Measurements from ENCODE around the gene CELF1. TPM values are rescaled to one million over a fixed set of nuclear protein-coding genes. Genes with fewer than 3 reads are reported as not detected.

CELF1 gene
- total RNA-seq, 3 donors from 2014 or later (not counting 1 experiment from before 2014, with no cell fraction given), result 128 to 168 (median 162) TPM

GRCh38 chr11:47430524-47430923, 122.4 kb downstream of the CELF1 start:
- Mint-ChIP-seq H3K27ac (no peak overlapping the region), H3K4me3 (no peak overlapping the region), H3K9me3 (no peaks in the 10 kb centered on the region), H3K4me1 (peaks cover 10 to 12% of the 10 kb centered on the region in 2 donors), H3K27me3 (ENCODE audit: low read depth in 2 of 2) (no peaks in the 10 kb centered on the region), H3K36me3 (no peaks in the 10 kb centered on the region)
- Histone ChIP-seq H3K36me3 (ENCODE audit: control insufficient read depth, insufficient read depth, low read length) (no peaks in the 10 kb centered on the region), H3K27me3 (ENCODE audit: control insufficient read depth, insufficient read depth, low read length) (no peaks in the 10 kb centered on the region), H3K27ac (ENCODE audit: low read length) (no peak overlapping the region), H3K4me3 (ENCODE audit: low read length) (no peak overlapping the region), H3K9me3 (ENCODE audit: control insufficient read depth, insufficient read depth, low read length) (no peaks in the 10 kb centered on the region), H3K4me1 (ENCODE audit: control insufficient read depth, insufficient read depth, low read length) (peaks cover 4% of the 10 kb centered on the region)
- no peak for ATAC-seq
- intact Hi-C loops (cut with micrococcal nuclease), result no loop called here
- no peak for DNase-seq
- WGBS (ENCODE audit: insufficient coverage), result 72% methylated on average over 5 of the region's 5 CpGs
- TF ChIP-seq CTCF (IDR thresholded peaks at IDR 0.05), result no peak

- DNase-seq, result peak; percentile 97 to 98
- WGBS (ENCODE audit: insufficient coverage), result under 1% methylated on average over 62 of the region's 62 CpGs
- intact Hi-C loops (cut with micrococcal nuclease), result loop anchor here (1.0 kb wide), 1 partner anchor 18 kb away; the partner anchor contains the start of gene SLC39A13
These were observed 126.6 kb downstream of the CELF1 start, which contains the start of gene PSMC3 for GRCh38 chr11:47426062-47426956. PSMC3 (minus strand) TSS chr11:47426439; CDS start chr11:47426279, 160 bp downstream.

GRCh38 chr11:47425611-47426010, 127.3 kb downstream of the CELF1 start:
- no peak for TF ChIP-seq CTCF (IDR thresholded peaks at IDR 0.05)
- peak overlapping the region; percentile 90 for H3K4me3 ChIP-seq (ENCODE audit: low read length)
- no peaks in the 10 kb centered on the region for H3K9me3 ChIP-seq (ENCODE audit: control insufficient read depth, insufficient read depth, low read length)
- Mint-ChIP-seq H3K27ac (peak overlapping the region; percentile 94 to 99), H3K9me3 (no peaks in the 10 kb centered on the region), H3K27me3 (ENCODE audit: low read depth in 2 of 2) (no peaks in the 10 kb centered on the region), H3K36me3 (no peaks in the 10 kb centered on the region), H3K4me1 (peaks cover 27 to 28% of the 10 kb centered on the region in 2 donors), H3K4me3 (peak overlapping the region; percentile 100)
- no peaks in the 10 kb centered on the region for H3K27me3 ChIP-seq (ENCODE audit: control insufficient read depth, insufficient read depth, low read length)
- ATAC-seq, result no peak
- H3K4me1 ChIP-seq (ENCODE audit: control insufficient read depth, insufficient read depth, low read length), result peaks cover 14% of the 10 kb centered on the region
- DNase-seq, result peak in 1 of 2 donors; percentile 34
- H3K36me3 ChIP-seq (ENCODE audit: control insufficient read depth, insufficient read depth, low read length), result peaks cover 31% of the 10 kb centered on the region
- intact Hi-C loops (cut with micrococcal nuclease), result loop anchor here (1.0 kb wide), 1 partner anchor 17 kb away; the partner anchor contains the start of gene SLC39A13
- H3K27ac ChIP-seq (ENCODE audit: low read length), result peak overlapping the region; percentile 81
- WGBS (ENCODE audit: insufficient coverage), result 1% methylated on average over 13 of the region's 14 CpGs

More at GRCh38 chr11:47426062-47426956, 126.6 kb downstream of the CELF1 start, which contains the start of gene PSMC3:
- no peaks in the 10 kb centered on the region for H3K9me3 Mint-ChIP-seq
- peak within 1 kb of the TSS; percentile 81 for H3K27ac ChIP-seq (ENCODE audit: low read length)
- H3K4me3 Mint-ChIP-seq, result peak within 1 kb of the TSS; percentile 100
- H3K4me1 Mint-ChIP-seq, result peaks cover 27 to 28% of the 10 kb centered on the region in 2 donors
- H3K36me3 ChIP-seq (ENCODE audit: control insufficient read depth, insufficient read depth, low read length), result peaks cover 26% of the 10 kb centered on the region
- peak within 1 kb of the TSS; percentile 94 to 99 for H3K27ac Mint-ChIP-seq
- H3K4me1 ChIP-seq (ENCODE audit: control insufficient read depth, insufficient read depth, low read length), result peaks cover 14% of the 10 kb centered on the region
- ATAC-seq, result peak; percentile 96 to 99 (median 96)
- H3K27me3 Mint-ChIP-seq (ENCODE audit: low read depth in 2 of 2), result no peaks in the 10 kb centered on the region
- no peaks in the 10 kb centered on the region for H3K9me3 ChIP-seq (ENCODE audit: control insufficient read depth, insufficient read depth, low read length)
- TF ChIP-seq CTCF (IDR thresholded peaks at IDR 0.05), result no peak
- no peaks in the 10 kb centered on the region for H3K27me3 ChIP-seq (ENCODE audit: control insufficient read depth, insufficient read depth, low read length)
- no peaks in the 10 kb centered on the region for H3K36me3 Mint-ChIP-seq
- peak within 1 kb of the TSS; percentile 90 for H3K4me3 ChIP-seq (ENCODE audit: low read length)
